ENCODE results near the gene IL31RA. TPM values are rescaled to one million over a fixed set of nuclear protein-coding genes. Genes with fewer than 3 reads are reported as not detected.

IL31RA gene
- total and polyA plus RNA-seq, 9 donors, result 0.19 to 1.7 (median 0.77) TPM

- Histone ChIP-seq H3K36me3 (ENCODE audit: control insufficient read depth, insufficient read depth, low read length) (no peaks in the 10 kb centered on the region), H3K4me3 (ENCODE audit: low read length) (no peak overlapping the region), H3K27ac (ENCODE audit: low read length) (no peak overlapping the region), H3K4me1 (ENCODE audit: control insufficient read depth, insufficient read depth, low read length) (no peaks in the 10 kb centered on the region), H3K27me3 (ENCODE audit: control insufficient read depth, insufficient read depth, low read length) (no peaks in the 10 kb centered on the region), H3K9me3 (replicated peaks; ENCODE audit: control insufficient read depth, low read depth, low read length) (no peaks in the 10 kb centered on the region)
- DNase-seq, result no peak
- no CpG with 5 or more reads among the region's 4 CpGs for WGBS (ENCODE audit: insufficient coverage)
Observed at GRCh38 chr5:55869847-55870246, 18.7 kb downstream of the IL31RA start.

- Histone ChIP-seq H3K4me3 (ENCODE audit: low read length) (no peak overlapping the region), H3K4me1 (ENCODE audit: control insufficient read depth, insufficient read depth, low read length) (no peaks in the 10 kb centered on the region), H3K36me3 (ENCODE audit: control insufficient read depth, insufficient read depth, low read length) (no peaks in the 10 kb centered on the region), H3K9me3 (replicated peaks; ENCODE audit: control insufficient read depth, low read depth, low read length) (no peaks in the 10 kb centered on the region), H3K27me3 (ENCODE audit: control insufficient read depth, insufficient read depth, low read length) (no peaks in the 10 kb centered on the region), H3K27ac (ENCODE audit: low read length) (no peak overlapping the region)
- no peak for DNase-seq
Observed at GRCh38 chr5:55873234-55873633, 22.1 kb downstream of the IL31RA start.

- Histone ChIP-seq H3K4me1 (ENCODE audit: control insufficient read depth, insufficient read depth, low read length) (no peaks in the 10 kb centered on the region), H3K9me3 (replicated peaks; ENCODE audit: control insufficient read depth, low read depth, low read length) (no peaks in the 10 kb centered on the region), H3K4me3 (ENCODE audit: low read length) (no peak overlapping the region), H3K36me3 (ENCODE audit: control insufficient read depth, insufficient read depth, low read length) (no peaks in the 10 kb centered on the region), H3K27ac (ENCODE audit: low read length) (no peak overlapping the region), H3K27me3 (ENCODE audit: control insufficient read depth, insufficient read depth, low read length) (no peaks in the 10 kb centered on the region)
- no peak for DNase-seq
Observed at GRCh38 chr5:55877655-55878054, 26.5 kb downstream of the IL31RA start.

- Histone ChIP-seq H3K4me3 (ENCODE audit: low read length) (no peak overlapping the region), H3K4me1 (ENCODE audit: control insufficient read depth, insufficient read depth, low read length) (no peaks in the 10 kb centered on the region), H3K27me3 (ENCODE audit: control insufficient read depth, insufficient read depth, low read length) (no peaks in the 10 kb centered on the region), H3K9me3 (replicated peaks; ENCODE audit: control insufficient read depth, low read depth, low read length) (no peaks in the 10 kb centered on the region), H3K36me3 (ENCODE audit: control insufficient read depth, insufficient read depth, low read length) (no peaks in the 10 kb centered on the region), H3K27ac (ENCODE audit: low read length) (no peak overlapping the region)
- DNase-seq, result no peak
Observed at GRCh38 chr5:55880453-55880852, 29.3 kb downstream of the IL31RA start.

- Histone ChIP-seq H3K27me3 (ENCODE audit: control insufficient read depth, insufficient read depth, low read length) (no peaks in the 10 kb centered on the region), H3K4me1 (ENCODE audit: control insufficient read depth, insufficient read depth, low read length) (no peaks in the 10 kb centered on the region), H3K4me3 (ENCODE audit: low read length) (no peak overlapping the region), H3K9me3 (replicated peaks; ENCODE audit: control insufficient read depth, low read depth, low read length) (no peaks in the 10 kb centered on the region), H3K36me3 (ENCODE audit: control insufficient read depth, insufficient read depth, low read length) (no peaks in the 10 kb centered on the region), H3K27ac (ENCODE audit: low read length) (no peak overlapping the region)
- DNase-seq, result no peak
- 75% methylated on average over 6 of the region's 9 CpGs for WGBS (ENCODE audit: insufficient coverage)
Observed at GRCh38 chr5:55885359-55885758, 34.2 kb downstream of the IL31RA start.

- no peaks in the 10 kb centered on the region for H3K4me1 ChIP-seq (ENCODE audit: control insufficient read depth, insufficient read depth, low read length)
- no peak overlapping the region for H3K27ac ChIP-seq (ENCODE audit: low read length)
- no peaks in the 10 kb centered on the region for H3K27me3 ChIP-seq (ENCODE audit: control insufficient read depth, insufficient read depth, low read length)
- no peaks in the 10 kb centered on the region for H3K9me3 ChIP-seq (replicated peaks; ENCODE audit: control insufficient read depth, low read depth, low read length)
- H3K36me3 ChIP-seq (ENCODE audit: control insufficient read depth, insufficient read depth, low read length), result no peaks in the 10 kb centered on the region
- no peak for DNase-seq
- H3K4me3 ChIP-seq (ENCODE audit: low read length), result no peak overlapping the region
- 93% methylated on average over 4 of the region's 5 CpGs for WGBS (ENCODE audit: insufficient coverage)
Observed at GRCh38 chr5:55888205-55888604, 37.0 kb downstream of the IL31RA start.

GRCh38 chr5:55892479-55892878 is 41.3 kb downstream of the IL31RA start:
- Histone ChIP-seq H3K27ac (ENCODE audit: low read length) (no peak overlapping the region), H3K9me3 (replicated peaks; ENCODE audit: control insufficient read depth, low read depth, low read length) (no peaks in the 10 kb centered on the region), H3K4me3 (ENCODE audit: low read length) (no peak overlapping the region), H3K36me3 (ENCODE audit: control insufficient read depth, insufficient read depth, low read length) (no peaks in the 10 kb centered on the region), H3K27me3 (ENCODE audit: control insufficient read depth, insufficient read depth, low read length) (no peaks in the 10 kb centered on the region), H3K4me1 (ENCODE audit: control insufficient read depth, insufficient read depth, low read length) (no peaks in the 10 kb centered on the region)
- DNase-seq, result no peak
- 60% methylated on average over 1 of the region's 2 CpGs for WGBS (ENCODE audit: insufficient coverage)

- no peak overlapping the region for H3K27ac ChIP-seq (ENCODE audit: low read length)
- no peaks in the 10 kb centered on the region for H3K36me3 ChIP-seq (ENCODE audit: control insufficient read depth, insufficient read depth, low read length)
- no peak for DNase-seq
- no peak overlapping the region for H3K4me3 ChIP-seq (ENCODE audit: low read length)
- WGBS (ENCODE audit: insufficient coverage), result 80% methylated on average over 1 of the region's 3 CpGs
- H3K27me3 ChIP-seq (ENCODE audit: control insufficient read depth, insufficient read depth, low read length), result no peaks in the 10 kb centered on the region
- H3K9me3 ChIP-seq (replicated peaks; ENCODE audit: control insufficient read depth, low read depth, low read length), result no peaks in the 10 kb centered on the region
- H3K4me1 ChIP-seq (ENCODE audit: control insufficient read depth, insufficient read depth, low read length), result peaks cover 4% of the 10 kb centered on the region
Observed at GRCh38 chr5:55894135-55894534, 43.0 kb downstream of the IL31RA start.

GRCh38 chr5:55895346-55895745 is 44.2 kb downstream of the IL31RA start:
- no peaks in the 10 kb centered on the region for H3K9me3 ChIP-seq (replicated peaks; ENCODE audit: control insufficient read depth, low read depth, low read length)
- H3K36me3 ChIP-seq (ENCODE audit: control insufficient read depth, insufficient read depth, low read length), result no peaks in the 10 kb centered on the region
- no peaks in the 10 kb centered on the region for H3K27me3 ChIP-seq (ENCODE audit: control insufficient read depth, insufficient read depth, low read length)
- no CpG with 5 or more reads among the region's 3 CpGs for WGBS (ENCODE audit: insufficient coverage)
- DNase-seq, result peak; percentile 69
- H3K4me3 ChIP-seq (ENCODE audit: low read length), result no peak overlapping the region
- peaks cover 4% of the 10 kb centered on the region for H3K4me1 ChIP-seq (ENCODE audit: control insufficient read depth, insufficient read depth, low read length)
- no peak overlapping the region for H3K27ac ChIP-seq (ENCODE audit: low read length)

GRCh38 chr5:55896238-55896637 is 45.1 kb downstream of the IL31RA start:
- Histone ChIP-seq H3K27me3 (ENCODE audit: control insufficient read depth, insufficient read depth, low read length) (no peaks in the 10 kb centered on the region), H3K27ac (ENCODE audit: low read length) (no peak overlapping the region), H3K36me3 (ENCODE audit: control insufficient read depth, insufficient read depth, low read length) (no peaks in the 10 kb centered on the region), H3K4me3 (ENCODE audit: low read length) (no peak overlapping the region), H3K4me1 (ENCODE audit: control insufficient read depth, insufficient read depth, low read length) (peaks cover 4% of the 10 kb centered on the region), H3K9me3 (replicated peaks; ENCODE audit: control insufficient read depth, low read depth, low read length) (no peaks in the 10 kb centered on the region)
- DNase-seq, result no peak
- WGBS (ENCODE audit: insufficient coverage), result no CpG with 5 or more reads among the region's 2 CpGs

- no peak overlapping the region for H3K4me3 ChIP-seq (ENCODE audit: low read length)
- H3K9me3 ChIP-seq (replicated peaks; ENCODE audit: control insufficient read depth, low read depth, low read length), result no peaks in the 10 kb centered on the region
- H3K27ac ChIP-seq (ENCODE audit: low read length), result no peak overlapping the region
- H3K4me1 ChIP-seq (ENCODE audit: control insufficient read depth, insufficient read depth, low read length), result peaks cover 4% of the 10 kb centered on the region
- H3K36me3 ChIP-seq (ENCODE audit: control insufficient read depth, insufficient read depth, low read length), result no peaks in the 10 kb centered on the region
- H3K27me3 ChIP-seq (ENCODE audit: control insufficient read depth, insufficient read depth, low read length), result no peaks in the 10 kb centered on the region
- WGBS (ENCODE audit: insufficient coverage), result no CpG with 5 or more reads among the region's 2 CpGs
- DNase-seq, result no peak
Observed at GRCh38 chr5:55896663-55897062, 45.5 kb downstream of the IL31RA start.

All from muscle of leg (tissue), 11 donors.